Activated CD4-positive, alpha-beta T cell treated with anti-CD3 and anti-CD28 coated beads, Interleukin-2, amount 50 U/mL, for 1 hour (primary cell): ENCODE measurements around the gene PTP4A1.
"Not testable (repeated sequence)": the region's sequence is repeated elsewhere in the genome, so short reads cannot be mapped to it uniquely, and the experiment has no call there.

Experiments
- DNase-seq: peaks from one replicate; pipeline ENCODE4 v3.0.0-alpha.2; 2020

PTP4A1 gene

GRCh38 chr6:63584566-63584965 is 12.3 kb downstream of the PTP4A1 start:
- DNase-seq: no peak

- not testable (repeated sequence) for DNase-seq
Observed at GRCh38 chr6:63585652-63586051, 13.4 kb downstream of the PTP4A1 start.

- DNase-seq: no peak
Observed at GRCh38 chr6:63589952-63590411, 17.7 kb downstream of the PTP4A1 start.

- DNase-seq: no peak
Observed at GRCh38 chr6:63592886-63593285, 20.6 kb downstream of the PTP4A1 start.

GRCh38 chr6:63597141-63598048 is 25.1 kb downstream of the PTP4A1 start:
- no peak for DNase-seq

DNA sequence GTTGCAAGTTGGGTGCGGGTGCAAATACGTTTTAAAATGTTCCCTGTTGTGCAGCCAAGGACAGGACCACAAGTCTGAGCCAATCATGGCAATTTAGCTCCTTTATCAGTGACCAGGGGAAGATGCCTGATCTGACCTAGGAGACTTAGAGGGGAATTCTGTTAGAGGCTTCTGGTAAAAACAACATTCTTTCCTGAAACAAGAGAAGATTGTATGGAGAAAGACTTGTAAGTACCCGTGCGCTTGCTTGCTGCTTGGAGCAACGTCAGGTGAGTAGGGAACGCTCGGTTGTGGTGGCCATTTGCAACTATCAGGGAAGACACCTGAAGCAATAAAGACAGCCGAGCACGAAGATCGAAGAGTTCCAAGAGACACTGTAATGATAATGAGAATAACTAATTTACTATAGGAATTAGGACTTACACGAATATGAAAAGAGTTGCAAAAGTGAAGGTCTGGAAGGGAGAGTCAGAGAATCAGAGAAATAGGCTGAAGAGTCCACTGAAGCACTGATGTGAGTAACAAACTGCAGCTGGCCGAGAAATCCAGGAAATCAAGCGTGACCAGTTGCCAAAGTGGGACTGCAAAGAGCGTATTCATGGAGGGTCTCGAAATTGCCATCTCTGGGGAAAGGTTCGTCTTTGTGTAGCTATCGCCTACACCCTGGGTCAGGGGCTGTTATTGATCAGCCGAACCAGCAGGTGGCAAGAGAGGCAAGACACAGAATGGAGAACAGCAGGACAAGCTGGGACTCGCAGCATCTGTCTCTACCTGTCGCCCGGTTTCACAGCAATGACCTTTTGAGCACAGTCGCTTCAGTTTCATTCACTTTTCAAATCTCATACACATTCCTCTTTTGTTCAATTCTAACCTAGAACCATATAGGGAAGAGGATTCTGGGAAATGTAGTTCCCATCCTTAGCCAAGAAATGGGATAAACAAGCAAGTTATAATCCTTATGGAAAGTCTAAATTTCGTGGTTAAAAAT is 26.1 kb downstream of the PTP4A1 start:
- DNase-seq: peak; percentile 70

DNA sequence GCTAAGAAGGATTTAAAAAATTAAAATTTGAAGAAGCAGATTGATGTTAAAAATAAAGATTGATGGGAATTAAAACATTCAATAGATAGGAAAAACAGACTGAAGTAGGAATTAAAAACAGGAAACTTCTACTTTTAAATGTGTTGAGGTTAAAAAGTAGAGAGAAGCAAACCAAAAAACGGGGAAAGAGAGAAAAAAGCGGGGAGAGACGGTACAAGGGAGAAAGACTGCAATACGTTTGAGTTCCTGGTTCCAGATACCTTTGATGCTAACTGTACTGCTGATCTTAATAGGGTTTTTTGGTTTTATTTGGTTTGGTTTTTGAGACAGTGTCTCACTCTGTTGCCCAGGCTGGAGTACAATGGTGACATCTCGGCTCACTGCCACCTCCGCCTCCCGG is 27.0 kb downstream of the PTP4A1 start:
- no peak for DNase-seq

DNA sequence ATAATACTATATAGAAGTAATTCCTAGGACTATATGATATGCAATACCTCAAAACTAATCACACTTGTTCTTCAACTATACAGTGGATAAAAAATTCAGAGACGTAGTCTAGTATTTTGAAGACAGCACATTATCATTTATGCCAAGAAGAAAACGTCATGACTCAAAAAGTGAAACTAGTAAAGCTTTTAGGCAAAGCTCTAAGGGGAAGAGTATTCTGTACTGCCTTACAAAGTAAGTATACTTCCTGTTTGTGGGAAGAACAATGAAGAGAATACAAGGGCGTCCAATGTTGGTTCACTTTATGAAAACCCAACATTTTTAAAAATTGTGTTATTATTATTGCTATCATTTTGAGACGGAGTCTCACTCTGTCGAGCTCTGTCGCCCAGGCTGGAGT is 27.9 kb downstream of the PTP4A1 start:
- no peak for DNase-seq

DNA sequence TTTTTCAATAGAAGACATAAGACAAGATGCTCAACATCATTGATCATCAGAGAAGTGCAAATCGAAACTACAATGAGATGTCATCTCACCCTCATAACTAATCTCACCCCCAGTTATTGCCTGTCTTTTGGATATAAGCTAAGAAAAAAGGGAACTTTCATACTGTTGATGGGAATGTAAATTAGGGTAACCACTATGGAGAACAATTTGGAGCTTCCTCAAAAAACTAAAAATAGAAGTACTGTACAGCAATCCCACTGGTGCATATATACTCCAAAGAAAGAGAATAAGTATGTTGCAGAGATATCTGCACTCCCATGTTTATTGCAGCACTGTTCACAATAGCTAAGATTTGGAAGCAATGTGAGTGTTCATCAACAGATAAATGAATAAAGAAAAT is 37.0 kb downstream of the PTP4A1 start:
- no peak for DNase-seq

DNA sequence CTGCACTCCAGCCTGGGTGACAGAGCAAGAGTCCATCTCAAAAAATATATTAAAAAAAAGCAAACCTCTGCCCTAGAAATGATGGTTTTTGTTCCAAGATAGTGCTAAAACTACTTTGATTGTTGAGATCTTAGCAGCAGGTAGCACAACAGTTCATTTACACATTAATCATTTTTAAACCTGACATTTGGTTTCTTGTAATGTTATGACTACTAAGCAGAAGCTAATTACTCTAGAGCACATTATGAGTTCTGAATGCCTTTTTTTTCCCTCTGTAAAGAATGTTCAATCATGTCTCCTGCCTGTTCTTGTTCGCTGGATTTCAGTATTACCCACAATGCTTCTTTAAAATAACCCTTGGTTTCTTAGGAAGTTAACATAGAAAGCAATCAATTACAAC is 38.7 kb downstream of the PTP4A1 start:
- DNase-seq: no peak

DNA sequence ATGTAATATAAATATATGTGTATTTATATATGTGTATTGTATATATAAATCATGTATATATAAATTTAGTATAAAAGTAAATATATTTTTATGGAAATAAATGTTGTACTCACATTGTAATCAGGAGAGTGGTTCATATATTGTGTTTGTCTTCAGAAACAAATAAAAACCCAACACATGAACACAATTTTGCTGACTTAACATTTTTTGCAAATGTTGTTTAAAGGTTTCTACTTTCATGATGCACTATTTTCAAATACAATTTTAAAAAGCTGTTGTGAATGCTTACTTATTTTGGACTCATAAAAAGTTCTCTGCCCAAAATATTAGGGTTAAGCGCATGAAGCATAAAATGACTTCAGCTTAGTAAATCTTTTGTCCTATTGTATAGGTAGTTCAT is 39.3 kb downstream of the PTP4A1 start:
- no peak for DNase-seq

GRCh38 chr6:63615590-63615989 is 43.3 kb downstream of the PTP4A1 start:
- no peak for DNase-seq
